T-helper 22 cell (primary cell): ENCODE data around the gene CCK.
"Not testable (repeated sequence)": the region's sequence is repeated elsewhere in the genome, so short reads cannot be mapped to it uniquely, and the experiment has no call there.

ENCODE experiments used
- DNase-seq: peaks from one replicate; pipeline ENCODE4 v3.0.0-alpha.2; 2020; ENCODE audit warnings: low read depth

The CCK gene

GRCh38 chr3:42266085-42266484 is at the start of gene CCK:
TSS of gene CCK (minus strand) at chr3:42266185. CDS start at chr3:42263630, 2,555 bp downstream.
- DNase-seq = no peak

DNA sequence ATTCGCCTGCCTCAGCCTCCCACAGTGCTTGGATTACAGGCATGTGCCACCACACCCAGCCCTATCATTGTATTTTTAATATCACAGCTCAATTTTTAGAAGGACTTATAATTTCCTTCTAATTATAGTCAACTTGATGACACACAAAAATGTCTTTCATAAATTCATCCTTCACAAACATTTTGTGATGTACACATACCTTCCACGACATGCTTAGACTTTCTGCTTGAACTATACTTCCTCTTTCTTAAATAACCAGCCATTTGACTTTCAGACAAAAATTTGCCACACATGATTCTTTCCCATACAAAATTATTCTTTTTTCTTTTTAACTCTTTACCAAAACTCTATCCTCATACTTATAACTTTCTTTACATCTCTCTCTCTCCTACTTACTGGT is 48.4 kb upstream of the CCK start:
- no peak for DNase-seq

DNA sequence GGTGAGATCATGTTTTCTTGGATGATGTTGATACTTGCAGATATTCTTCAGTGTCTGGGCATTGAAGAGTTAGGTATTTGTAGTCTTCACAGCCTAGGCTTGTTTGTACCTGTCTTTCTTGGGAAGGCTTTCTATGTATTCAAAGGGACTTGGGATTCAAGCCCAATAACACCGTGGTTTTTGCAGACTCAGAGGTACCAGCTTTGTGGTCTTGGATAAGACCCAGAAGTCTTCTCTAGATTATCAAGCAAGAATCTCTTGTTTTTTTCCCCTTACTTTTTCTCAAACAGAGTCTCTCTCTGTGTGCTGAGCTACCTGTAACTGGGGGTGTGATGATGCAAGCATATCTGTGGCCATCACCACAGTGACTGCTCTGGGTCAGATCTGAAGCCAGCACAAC is 42.7 kb upstream of the CCK start:
- no peak for DNase-seq

DNA sequence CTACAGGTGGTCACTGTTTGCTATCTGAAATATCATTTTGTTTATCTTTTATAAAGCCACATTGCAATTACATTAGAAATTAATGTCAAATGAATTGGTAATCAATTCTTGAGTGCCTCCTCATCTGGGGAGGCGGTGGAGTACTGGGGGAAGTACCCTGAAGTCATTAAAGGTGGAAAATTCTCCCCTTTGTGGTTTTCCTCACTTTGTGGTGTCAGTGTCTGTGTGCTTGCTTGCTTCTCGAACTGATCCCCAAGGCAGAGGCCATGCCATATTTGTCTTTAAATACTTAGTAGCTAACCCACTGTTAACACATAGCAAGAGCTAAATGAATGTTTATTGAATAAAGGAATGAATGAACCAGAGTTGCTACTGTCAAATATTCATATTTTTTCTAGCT is 40.5 kb upstream of the CCK start:
- DNase-seq = no peak

- no peak for DNase-seq
These were observed 37.1 kb upstream of the CCK start for GRCh38 chr3:42302924-42303634.

- no peak for DNase-seq
These were observed 35.6 kb upstream of the CCK start for GRCh38 chr3:42301446-42302175.

- DNase-seq = no peak
These were observed 34.8 kb upstream of the CCK start for GRCh38 chr3:42300778-42301177.

- DNase-seq = no peak
These were observed 34.0 kb upstream of the CCK start for GRCh38 chr3:42300013-42300412.

DNA sequence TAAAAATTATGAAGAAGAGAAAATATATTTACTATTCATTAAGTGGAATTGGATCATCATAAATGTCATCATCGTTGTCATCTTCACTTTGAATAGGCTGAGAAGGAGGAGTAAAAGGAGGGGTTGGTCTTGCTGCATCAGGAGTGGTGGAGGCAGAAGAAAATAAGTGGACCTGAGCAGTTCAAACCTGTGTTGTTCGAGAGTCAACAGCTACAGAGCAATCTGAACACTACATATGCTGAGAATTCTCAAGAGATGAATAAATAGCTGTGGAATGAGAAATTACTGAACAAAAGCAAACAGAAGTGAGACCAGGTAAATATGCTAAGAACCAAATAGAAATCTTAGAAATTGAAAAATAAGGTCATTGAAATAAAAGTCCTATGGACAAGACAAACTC is 32.3 kb upstream of the CCK start:
- DNase-seq = no peak

GRCh38 chr3:42292009-42292408 is 26.0 kb upstream of the CCK start:
- DNase-seq = no peak

- no peak for DNase-seq
These were observed 25.2 kb upstream of the CCK start for GRCh38 chr3:42290966-42291714.

- DNase-seq = no peak
These were observed 23.0 kb upstream of the CCK start for GRCh38 chr3:42289026-42289425.

DNA sequence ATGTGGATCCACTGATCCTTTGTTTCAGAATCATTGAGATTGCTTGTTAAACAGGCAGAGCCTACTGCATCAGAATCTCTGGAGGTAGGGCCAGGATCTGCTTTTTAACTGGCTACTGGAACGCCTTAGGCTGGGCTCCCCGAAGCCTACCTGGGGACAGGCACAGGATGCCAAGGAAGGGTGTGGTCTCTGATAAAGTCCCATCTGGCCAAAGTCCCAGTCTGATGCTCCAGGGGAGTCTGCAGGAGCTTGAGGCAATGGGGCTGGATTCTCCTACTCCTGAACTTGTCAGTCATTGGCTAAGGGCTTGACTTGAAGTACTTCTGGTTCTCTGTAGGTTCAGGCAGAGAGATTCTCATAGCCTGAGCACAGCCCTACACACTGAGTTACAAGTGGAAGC is 22.4 kb upstream of the CCK start:
- DNase-seq = no peak

DNA sequence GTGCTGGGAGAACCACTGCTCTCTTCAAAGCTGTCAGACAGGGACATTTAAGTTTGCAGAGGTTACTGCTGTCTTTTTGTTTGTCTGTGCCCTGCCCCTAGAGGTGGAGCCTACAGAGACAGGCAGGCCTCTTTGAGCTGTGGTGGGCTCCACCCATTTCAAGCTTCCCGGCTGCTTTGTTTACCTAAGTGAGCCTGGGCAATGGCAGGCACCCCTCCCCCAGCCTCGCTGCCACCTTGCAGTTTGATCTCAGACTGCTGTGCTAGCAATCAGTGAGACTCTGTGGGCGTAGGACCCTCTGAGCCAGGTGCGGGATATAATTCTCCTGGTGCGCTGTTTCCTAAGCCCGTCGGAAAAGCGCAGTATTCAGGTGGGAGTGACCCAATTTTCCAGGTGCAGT is 21.4 kb upstream of the CCK start:
- DNase-seq = not testable (repeated sequence)

DNA sequence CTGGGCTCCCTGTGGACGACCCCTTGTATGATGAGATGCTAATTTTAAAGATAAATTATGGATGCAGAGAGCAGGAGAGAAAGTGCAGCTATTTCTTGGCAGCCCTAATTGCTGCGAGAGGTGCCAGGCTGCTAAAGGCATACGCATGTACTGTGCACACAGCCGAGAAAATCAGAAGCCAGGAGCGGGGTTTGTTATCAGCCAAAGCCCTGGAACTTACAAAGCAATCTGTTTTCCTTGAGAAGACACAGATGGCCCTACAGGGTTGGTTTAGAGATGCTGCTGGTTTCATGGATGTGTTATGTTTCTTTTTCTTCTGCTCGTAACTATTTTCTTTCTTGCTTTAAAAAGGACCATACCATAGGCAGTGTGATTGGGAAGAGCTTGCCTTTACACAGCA is 11.7 kb upstream of the CCK start:
- DNase-seq = no peak

DNA sequence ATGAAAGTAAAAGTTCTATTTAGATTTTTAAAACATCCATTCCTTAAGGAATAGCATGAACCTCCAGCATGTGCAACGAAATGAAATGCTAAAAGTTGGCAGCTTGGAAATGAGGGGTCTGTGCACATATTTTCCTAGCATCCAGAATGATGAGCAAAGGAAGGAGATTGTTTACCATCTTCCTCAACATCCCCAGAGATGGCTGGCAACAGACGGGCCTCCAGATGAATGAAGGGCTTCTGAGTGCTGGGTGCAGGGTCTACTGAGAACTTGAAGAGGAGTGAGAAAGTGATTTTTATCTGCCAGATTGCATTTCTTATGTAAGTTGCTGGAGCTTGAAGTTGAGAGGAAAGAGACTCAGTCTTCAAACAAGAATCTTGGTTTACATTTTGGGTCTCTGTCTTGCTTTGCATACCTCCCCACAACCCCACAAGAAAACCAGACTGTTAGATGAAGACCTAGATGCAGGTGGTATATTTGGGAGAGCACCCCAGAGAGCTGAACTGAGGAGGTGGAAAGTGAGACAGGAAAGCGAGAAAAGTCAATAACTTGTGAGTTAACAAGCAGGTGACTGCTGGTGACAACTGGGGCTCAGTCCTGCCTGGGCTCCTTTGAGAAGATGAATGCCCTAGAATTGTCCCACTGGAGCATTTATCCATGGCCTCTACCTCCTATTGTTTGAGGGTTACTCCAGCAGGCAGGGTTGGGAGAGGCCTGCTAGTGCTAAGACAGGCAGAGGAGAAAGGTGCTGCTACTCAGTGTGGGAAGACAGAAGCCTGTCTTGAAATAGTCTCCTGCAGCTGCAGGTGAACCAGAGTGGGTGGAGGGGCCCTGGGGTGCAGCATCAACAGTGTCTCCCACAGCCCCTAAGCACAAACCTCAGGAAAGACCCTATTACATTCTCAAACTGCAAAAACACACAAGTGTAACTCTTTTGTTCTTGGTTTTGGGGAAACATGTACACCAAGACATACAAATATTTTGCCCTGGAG is 10.5 kb upstream of the CCK start:
- DNase-seq = no peak

GRCh38 chr3:42275217-42275616 is 9.2 kb upstream of the CCK start:
- no peak for DNase-seq

GRCh38 chr3:42274266-42274665 is 8.3 kb upstream of the CCK start:
- no peak for DNase-seq

DNA sequence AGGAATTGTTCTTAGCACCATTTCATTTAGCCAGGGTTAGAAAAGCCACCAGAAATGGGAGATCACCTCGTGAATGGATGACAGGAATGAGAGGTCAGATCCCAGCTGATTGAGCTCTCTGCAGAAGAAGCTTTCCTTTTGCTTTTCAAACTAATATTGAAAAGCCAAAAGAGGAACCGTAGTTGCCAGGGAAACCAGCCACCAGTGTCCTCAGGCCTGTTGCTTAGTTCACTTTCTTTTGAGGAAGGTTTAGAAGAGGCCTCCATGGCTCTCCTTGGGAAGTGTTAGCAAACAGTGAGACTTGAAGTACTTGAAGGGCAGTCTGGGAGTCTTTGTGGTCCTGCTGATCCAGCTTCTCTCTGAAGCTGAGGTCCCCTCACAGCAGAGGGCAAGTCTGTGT is 7.4 kb upstream of the CCK start:
- no peak for DNase-seq

- no peak for DNase-seq
These were observed 5.8 kb upstream of the CCK start for GRCh38 chr3:42271786-42272185.

- DNase-seq = no peak
These were observed 4.6 kb upstream of the CCK start for GRCh38 chr3:42270561-42270960.

DNA sequence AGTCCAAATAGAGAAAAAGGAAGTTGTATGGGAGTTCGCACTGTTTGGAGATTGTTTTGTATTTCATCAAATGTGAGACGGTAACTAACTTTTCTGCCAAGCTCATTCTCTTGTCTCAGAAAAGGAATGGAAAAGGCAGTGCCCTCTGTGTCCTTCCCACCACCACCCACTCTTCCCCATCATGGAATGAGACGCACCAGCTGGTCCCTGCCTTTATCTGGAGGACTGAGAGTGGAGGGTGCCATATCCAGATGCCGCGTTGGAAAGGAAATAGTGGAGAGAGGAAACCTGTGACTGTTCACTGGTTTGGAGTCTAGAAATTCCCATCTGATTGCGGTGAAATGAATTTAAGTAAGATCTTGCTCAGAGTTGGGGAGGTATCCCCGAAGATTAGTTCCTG is 3.7 kb upstream of the CCK start:
- no peak for DNase-seq
